GM23338 (cell line): Measurements from ENCODE around the gene TP73. TPM values are rescaled to one million over a fixed set of nuclear protein-coding genes. Genes with fewer than 3 reads are reported as not detected.

Experiments used
- ATAC-seq: fragments of 200-7000 bp; cut with Tn5 transposase; 3 replicates; pipeline ENCODE4 v1.9.1; 2020
- DNase-seq: peaks from one replicate; pipeline ENCODE4 v3.0.0-alpha.2; 2015; ENCODE audit warnings: low spot score
- H2AFZ ChIP-seq: fragments of 200-600 bp; sonication (generic); 2 replicates; pipeline ENCODE4 v1.8.0; 2016; ENCODE audit warnings: antibody characterized with exemption, mild to moderate bottlenecking, moderate library complexity
- H3F3A ChIP-seq: fragments of 200-600 bp; sonication (generic); replicated peaks from 2 replicates; pipeline ENCODE4 v1.8.0; 2017; ENCODE audit warnings: antibody characterized with exemption, mixed run types, low read depth
- H3K27ac ChIP-seq: fragments of 200-600 bp; sonication (generic); 2 replicates; pipeline ENCODE4 v1.6.1; 2016; ENCODE audit warnings: low read depth
- H3K27me3 ChIP-seq: fragments of 200-600 bp; sonication (generic); 2 replicates; pipeline ENCODE4 v1.8.0; 2016; ENCODE audit warnings: mild to moderate bottlenecking, mixed run types, moderate library complexity; ENCODE audit not compliant: insufficient read depth
- H3K36me3 ChIP-seq: fragments of 200-600 bp; sonication (generic); 2 replicates; pipeline ENCODE4 v1.8.0; 2016; ENCODE audit warnings: mild to moderate bottlenecking; ENCODE audit not compliant: insufficient read depth
- H3K4me1 ChIP-seq: fragments of 200-600 bp; sonication (generic); 2 replicates; pipeline ENCODE4 v1.8.0; 2016; ENCODE audit warnings: mild to moderate bottlenecking, moderate library complexity; ENCODE audit not compliant: insufficient read depth
- H3K4me2 ChIP-seq: fragments of 200-600 bp; sonication (generic); 2 replicates; pipeline ENCODE4 v1.7.1; 2017; ENCODE audit warnings: mixed run types
- H3K4me3 ChIP-seq: fragments of 200-600 bp; sonication (generic); 2 replicates; pipeline ENCODE4 v1.6.1; 2016; ENCODE audit warnings: mixed run types
- H3K79me2 ChIP-seq: fragments of 200-600 bp; sonication (generic); replicated peaks from 2 replicates; pipeline ENCODE4 v1.8.0; 2017; ENCODE audit warnings: mild to moderate bottlenecking; ENCODE audit not compliant: insufficient read depth
- H3K9me2 ChIP-seq: fragments of 200-600 bp; sonication (generic); 2 replicates; pipeline ENCODE4 v1.8.0; 2017; ENCODE audit not compliant: insufficient read depth
- H4K20me1 ChIP-seq: fragments of 200-600 bp; sonication (generic); replicated peaks from 2 replicates; pipeline ENCODE4 v1.8.0; 2017; ENCODE audit warnings: mild to moderate bottlenecking; ENCODE audit not compliant: insufficient read depth
- H3K27ac Mint-ChIP-seq: 2 replicates; pipeline ENCODE4 v1.8.0; 2020; ENCODE audit warnings: inconsistent platforms, mild to moderate bottlenecking, moderate library complexity, mixed read lengths
- H3K27me3 Mint-ChIP-seq: 3 replicates; pipeline ENCODE4 v1.8.0; 2022; ENCODE audit warnings: low read depth, mild to moderate bottlenecking, moderate library complexity, mixed read lengths, inconsistent platforms; ENCODE audit not compliant: insufficient read depth, poor library complexity
- H3K36me3 Mint-ChIP-seq: 3 replicates; pipeline ENCODE4 v1.8.0; 2021; ENCODE audit warnings: low read depth, mild to moderate bottlenecking, inconsistent platforms, moderate library complexity, mixed read lengths
- H3K4me1 Mint-ChIP-seq: 3 replicates; pipeline ENCODE4 v1.8.0; 2020; ENCODE audit warnings: mild to moderate bottlenecking, inconsistent platforms, mixed read lengths
- H3K4me3 Mint-ChIP-seq: 3 replicates; pipeline ENCODE4 v1.8.0; 2021; ENCODE audit warnings: moderate library complexity, mild to moderate bottlenecking, inconsistent platforms, mixed read lengths
- H3K9me3 Mint-ChIP-seq: 3 replicates; pipeline ENCODE4 v1.8.0; 2020; ENCODE audit warnings: moderate library complexity, mild to moderate bottlenecking, inconsistent platforms, mixed read lengths
- CREB1 ChIP-seq: fragments of 250-450 bp; sonication (Bioruptor Pico); IDR thresholded peaks from 2 replicates; pipeline ENCODE4 v1.5.0; 2020; ENCODE audit warnings: low read depth, mild to moderate bottlenecking, moderate library complexity
- EZH2 ChIP-seq: fragments of 200-600 bp; sonication (generic); IDR thresholded peaks from one replicate; pipeline ENCODE4 v1.8.0; 2017; ENCODE audit warnings: antibody characterized with exemption, mild to moderate bottlenecking, low read depth; ENCODE audit not compliant: unreplicated experiment
- EZH2phosphoT487 ChIP-seq: fragments of 200-600 bp; sonication (generic); IDR thresholded peaks from one replicate; pipeline ENCODE4 v1.8.1; 2018; ENCODE audit warnings: antibody characterized with exemption; ENCODE audit not compliant: unreplicated experiment
- JUNB ChIP-seq: IDR thresholded peaks from one replicate; pipeline ENCODE4 v1.6.1; 2016; ENCODE audit warnings: antibody characterized with exemption; ENCODE audit not compliant: unreplicated experiment
- NANOG ChIP-seq: IDR thresholded peaks from 2 replicates; pipeline ENCODE4 v1.6.1; 2016; ENCODE audit warnings: antibody characterized with exemption, borderline replicate concordance
- POLR2AphosphoS5 ChIP-seq: IDR thresholded peaks from 2 replicates; pipeline ENCODE4 v1.6.1; 2016; ENCODE audit warnings: antibody characterized with exemption, low read depth
- ZNF114 ChIP-seq: fragments of 250-450 bp; sonication (Bioruptor Pico); IDR thresholded peaks from 2 replicates; pipeline ENCODE4 v1.5.0; 2020; ENCODE audit warnings: mild to moderate bottlenecking, moderate library complexity
- ZNF331 ChIP-seq: fragments of 250-450 bp; sonication (Bioruptor Pico); IDR thresholded peaks from 2 replicates; pipeline ENCODE4 v1.5.0; 2020; ENCODE audit warnings: low read depth, mild to moderate bottlenecking, moderate library complexity
- polyA plus RNA-seq: library from polyadenylated mRNA; unstranded; fragments of >200 nt; fragmentation: Nextera tagmentation; extraction: Ambion mirVana; gene quantifications from 2 replicates; pipeline ENCODE4 v1.2.1, GENCODE V29; 2016
- total RNA-seq: library from RNA; depleted of rRNA; stranded (reverse); fragments of >200 nt; shearing (Covaris generic); gene quantifications from 2 replicates; pipeline ENCODE4 v1.2.3, GENCODE V29; 2014
- TF ChIP-seq, protein P1 (sequence below): fragments of 250-450 bp; sonication (Bioruptor Pico); IDR thresholded peaks from 2 replicates; pipeline ENCODE4 v1.5.0; 2020; ENCODE audit warnings: mild to moderate bottlenecking, moderate library complexity
- TF ChIP-seq, protein P2 (sequence below), 2 experiments: fragments of 200-600 bp in 1 of 2; sonication (generic) in 1 of 2; conservative IDR thresholded peaks; 2 replicates each; pipeline versions ENCODE4 v1.5.1 to v1.6.1; 2016 to 2017; ENCODE audit warnings: antibody characterized with exemption in 2 of 2, low read depth in 2 of 2, mild to moderate bottlenecking in 2 of 2, moderate library complexity in 1 of 2
- TF ChIP-seq, protein P3 (sequence below): IDR thresholded peaks from one replicate; pipeline ENCODE4 v1.6.1; 2018; ENCODE audit warnings: antibody characterized with exemption; ENCODE audit not compliant: unreplicated experiment

Gene TP73
- total and polyA plus RNA-seq, 2 experiments from 2014 or later = 1.4 to 3.4 TPM

DNA sequence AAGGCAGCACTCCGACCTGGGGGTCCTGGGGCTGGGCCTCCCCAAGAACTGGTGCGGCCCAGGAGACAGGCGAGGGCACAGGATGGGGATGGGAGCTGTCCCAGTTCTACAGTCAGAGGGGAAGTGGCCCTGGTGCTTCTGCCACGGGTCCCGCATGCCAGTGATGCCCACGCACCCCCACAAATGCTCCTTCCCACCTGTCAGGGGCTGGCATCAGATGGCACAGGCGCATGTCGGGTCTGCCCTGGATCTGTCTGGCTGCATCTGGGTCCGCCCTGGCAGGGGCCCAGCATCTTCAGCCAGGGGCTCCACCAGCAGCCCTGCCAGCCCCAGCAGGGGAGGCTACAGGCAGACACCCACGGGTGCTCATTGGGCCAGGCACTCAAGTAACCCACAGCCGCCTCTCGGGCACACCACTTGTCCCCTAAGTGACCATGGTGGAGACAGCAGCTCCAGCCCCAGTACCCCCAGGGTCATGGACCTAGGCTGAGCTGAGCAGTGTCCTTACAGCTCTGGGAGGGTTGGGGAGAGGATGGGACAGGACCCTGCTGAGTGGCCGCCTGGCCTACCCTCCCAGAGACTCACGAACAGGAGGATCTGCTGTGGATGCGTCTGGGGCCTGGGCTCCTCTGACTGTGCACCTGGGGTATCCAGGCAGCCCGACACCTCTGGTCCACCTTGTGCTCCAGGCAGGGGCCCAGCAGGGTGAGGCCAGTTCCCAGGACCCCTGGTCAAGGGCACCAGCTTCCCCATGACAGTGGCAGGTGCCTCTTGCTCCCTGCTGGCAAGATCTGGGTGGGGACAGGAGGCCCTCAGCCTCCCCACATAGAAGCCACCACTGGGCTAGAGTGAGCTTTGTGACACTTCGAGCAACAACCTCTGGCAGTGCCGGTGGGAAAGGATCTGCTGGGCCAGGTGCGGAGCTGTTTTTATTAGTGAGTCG lies 125.6 kb downstream of the TP73 start (continued):
- TF ChIP-seq, protein P1, sequence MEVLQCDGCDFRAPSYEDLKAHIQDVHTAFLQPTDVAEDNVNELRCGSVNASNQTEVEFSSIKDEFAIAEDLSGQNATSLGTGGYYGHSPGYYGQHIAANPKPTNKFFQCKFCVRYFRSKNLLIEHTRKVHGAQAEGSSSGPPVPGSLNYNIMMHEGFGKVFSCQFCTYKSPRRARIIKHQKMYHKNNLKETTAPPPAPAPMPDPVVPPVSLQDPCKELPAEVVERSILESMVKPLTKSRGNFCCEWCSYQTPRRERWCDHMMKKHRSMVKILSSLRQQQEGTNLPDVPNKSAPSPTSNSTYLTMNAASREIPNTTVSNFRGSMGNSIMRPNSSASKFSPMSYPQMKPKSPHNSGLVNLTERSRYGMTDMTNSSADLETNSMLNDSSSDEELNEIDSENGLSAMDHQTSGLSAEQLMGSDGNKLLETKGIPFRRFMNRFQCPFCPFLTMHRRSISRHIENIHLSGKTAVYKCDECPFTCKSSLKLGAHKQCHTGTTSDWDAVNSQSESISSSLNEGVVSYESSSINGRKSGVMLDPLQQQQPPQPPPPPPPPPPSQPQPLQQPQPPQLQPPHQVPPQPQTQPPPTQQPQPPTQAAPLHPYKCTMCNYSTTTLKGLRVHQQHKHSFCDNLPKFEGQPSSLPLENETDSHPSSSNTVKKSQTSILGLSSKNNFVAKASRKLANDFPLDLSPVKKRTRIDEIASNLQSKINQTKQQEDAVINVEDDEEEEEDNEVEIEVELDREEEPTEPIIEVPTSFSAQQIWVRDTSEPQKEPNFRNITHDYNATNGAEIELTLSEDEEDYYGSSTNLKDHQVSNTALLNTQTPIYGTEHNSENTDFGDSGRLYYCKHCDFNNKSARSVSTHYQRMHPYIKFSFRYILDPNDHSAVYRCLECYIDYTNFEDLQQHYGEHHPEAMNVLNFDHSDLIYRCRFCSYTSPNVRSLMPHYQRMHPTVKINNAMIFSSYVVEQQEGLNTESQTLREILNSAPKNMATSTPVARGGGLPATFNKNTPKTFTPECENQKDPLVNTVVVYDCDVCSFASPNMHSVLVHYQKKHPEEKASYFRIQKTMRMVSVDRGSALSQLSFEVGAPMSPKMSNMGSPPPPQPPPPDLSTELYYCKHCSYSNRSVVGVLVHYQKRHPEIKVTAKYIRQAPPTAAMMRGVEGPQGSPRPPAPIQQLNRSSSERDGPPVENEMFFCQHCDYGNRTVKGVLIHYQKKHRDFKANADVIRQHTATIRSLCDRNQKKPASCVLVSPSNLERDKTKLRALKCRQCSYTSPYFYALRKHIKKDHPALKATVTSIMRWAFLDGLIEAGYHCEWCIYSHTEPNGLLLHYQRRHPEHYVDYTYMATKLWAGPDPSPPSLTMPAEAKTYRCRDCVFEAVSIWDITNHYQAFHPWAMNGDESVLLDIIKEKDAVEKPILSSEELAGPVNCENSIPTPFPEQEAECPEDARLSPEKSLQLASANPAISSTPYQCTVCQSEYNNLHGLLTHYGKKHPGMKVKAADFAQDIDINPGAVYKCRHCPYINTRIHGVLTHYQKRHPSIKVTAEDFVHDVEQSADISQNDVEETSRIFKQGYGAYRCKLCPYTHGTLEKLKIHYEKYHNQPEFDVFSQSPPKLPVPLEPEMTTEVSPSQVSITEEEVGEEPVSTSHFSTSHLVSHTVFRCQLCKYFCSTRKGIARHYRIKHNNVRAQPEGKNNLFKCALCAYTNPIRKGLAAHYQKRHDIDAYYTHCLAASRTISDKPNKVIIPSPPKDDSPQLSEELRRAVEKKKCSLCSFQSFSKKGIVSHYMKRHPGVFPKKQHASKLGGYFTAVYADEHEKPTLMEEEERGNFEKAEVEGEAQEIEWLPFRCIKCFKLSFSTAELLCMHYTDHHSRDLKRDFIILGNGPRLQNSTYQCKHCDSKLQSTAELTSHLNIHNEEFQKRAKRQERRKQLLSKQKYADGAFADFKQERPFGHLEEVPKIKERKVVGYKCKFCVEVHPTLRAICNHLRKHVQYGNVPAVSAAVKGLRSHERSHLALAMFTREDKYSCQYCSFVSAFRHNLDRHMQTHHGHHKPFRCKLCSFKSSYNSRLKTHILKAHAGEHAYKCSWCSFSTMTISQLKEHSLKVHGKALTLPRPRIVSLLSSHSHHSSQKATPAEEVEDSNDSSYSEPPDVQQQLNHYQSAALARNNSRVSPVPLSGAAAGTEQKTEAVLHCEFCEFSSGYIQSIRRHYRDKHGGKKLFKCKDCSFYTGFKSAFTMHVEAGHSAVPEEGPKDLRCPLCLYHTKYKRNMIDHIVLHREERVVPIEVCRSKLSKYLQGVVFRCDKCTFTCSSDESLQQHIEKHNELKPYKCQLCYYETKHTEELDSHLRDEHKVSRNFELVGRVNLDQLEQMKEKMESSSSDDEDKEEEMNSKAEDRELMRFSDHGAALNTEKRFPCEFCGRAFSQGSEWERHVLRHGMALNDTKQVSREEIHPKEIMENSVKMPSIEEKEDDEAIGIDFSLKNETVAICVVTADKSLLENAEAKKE (CRISPR knock-in tag) = no peak
- TF ChIP-seq JUNB = no peak

DNA sequence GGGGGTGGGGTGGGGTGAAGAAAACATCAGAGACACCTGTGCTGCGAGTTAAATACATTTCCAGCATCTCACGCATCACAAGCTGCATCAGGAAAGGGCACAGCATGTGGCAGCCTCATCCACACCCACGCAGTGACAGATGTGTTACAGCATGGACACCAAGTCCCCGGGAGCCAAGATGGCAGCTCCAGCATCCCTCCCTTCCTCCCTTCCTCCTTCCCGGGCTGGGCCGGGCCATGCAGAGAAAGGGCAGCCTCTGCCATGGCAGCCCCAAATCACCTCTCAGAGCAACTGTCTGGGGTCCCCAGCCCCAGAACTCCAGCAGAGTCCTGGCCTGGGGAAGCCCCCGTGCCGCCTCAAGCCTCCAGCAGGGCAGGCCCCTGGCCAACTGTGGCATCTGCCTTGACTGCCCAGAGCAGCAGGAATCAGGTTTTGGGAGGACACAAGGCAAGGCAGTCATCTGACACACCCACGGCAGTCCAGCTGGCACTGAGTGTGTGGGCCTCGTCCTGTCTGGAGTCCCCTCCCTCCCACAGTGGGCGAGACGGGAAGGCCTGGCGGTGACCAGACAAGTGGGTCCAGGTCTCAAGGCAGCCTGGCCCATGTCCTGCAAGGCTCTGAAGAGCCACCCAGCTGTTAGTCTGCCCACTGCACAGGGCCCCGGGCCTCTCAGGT lies 126.4 kb downstream of the TP73 start:
- H2AFZ ChIP-seq = no peak overlapping the region
- no peak for DNase-seq
- H3K9me2 ChIP-seq = no peaks in the 10 kb centered on the region
- H3K4me3 Mint-ChIP-seq = no peak overlapping the region
- no peaks in the 10 kb centered on the region; the same call in 2 of the 3 replicates for H3K9me3 Mint-ChIP-seq
- peaks cover 45% of the 10 kb centered on the region for H3K36me3 Mint-ChIP-seq
- H3K4me1 Mint-ChIP-seq = peaks cover 10% of the 10 kb centered on the region
- no peak overlapping the region for H3K4me3 ChIP-seq
- no peak overlapping the region for H3K27ac ChIP-seq
- H3K4me2 ChIP-seq = no peak overlapping the region
- H3K36me3 ChIP-seq = peaks cover 28% of the 10 kb centered on the region
- H4K20me1 ChIP-seq = peaks cover 13% of the 10 kb centered on the region
- H3K27me3 ChIP-seq = no peaks in the 10 kb centered on the region
- H3F3A ChIP-seq = peaks cover 11% of the 10 kb centered on the region; the same call in 1 of the 2 replicates
- H3K27ac Mint-ChIP-seq = no peak overlapping the region
- H3K4me1 ChIP-seq = peaks cover 2% of the 10 kb centered on the region; the same call in 1 of the 2 replicates
- no peak for ATAC-seq
- H3K79me2 ChIP-seq = no peaks in the 10 kb centered on the region
- H3K27me3 Mint-ChIP-seq = peaks cover 14% of the 10 kb centered on the region
- TF ChIP-seq JUNB (no peak), EZH2phosphoT487 (no peak), ZNF114 (CRISPR knock-in tag) (no peak), ZNF331 (CRISPR knock-in tag) (no peak), NANOG (no peak), CREB1 (CRISPR knock-in tag) (no peak), EZH2 (no peak), POLR2AphosphoS5 (no peak)
- TF ChIP-seq, protein P2, sequence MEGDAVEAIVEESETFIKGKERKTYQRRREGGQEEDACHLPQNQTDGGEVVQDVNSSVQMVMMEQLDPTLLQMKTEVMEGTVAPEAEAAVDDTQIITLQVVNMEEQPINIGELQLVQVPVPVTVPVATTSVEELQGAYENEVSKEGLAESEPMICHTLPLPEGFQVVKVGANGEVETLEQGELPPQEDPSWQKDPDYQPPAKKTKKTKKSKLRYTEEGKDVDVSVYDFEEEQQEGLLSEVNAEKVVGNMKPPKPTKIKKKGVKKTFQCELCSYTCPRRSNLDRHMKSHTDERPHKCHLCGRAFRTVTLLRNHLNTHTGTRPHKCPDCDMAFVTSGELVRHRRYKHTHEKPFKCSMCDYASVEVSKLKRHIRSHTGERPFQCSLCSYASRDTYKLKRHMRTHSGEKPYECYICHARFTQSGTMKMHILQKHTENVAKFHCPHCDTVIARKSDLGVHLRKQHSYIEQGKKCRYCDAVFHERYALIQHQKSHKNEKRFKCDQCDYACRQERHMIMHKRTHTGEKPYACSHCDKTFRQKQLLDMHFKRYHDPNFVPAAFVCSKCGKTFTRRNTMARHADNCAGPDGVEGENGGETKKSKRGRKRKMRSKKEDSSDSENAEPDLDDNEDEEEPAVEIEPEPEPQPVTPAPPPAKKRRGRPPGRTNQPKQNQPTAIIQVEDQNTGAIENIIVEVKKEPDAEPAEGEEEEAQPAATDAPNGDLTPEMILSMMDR (conservative IDR thresholded peaks at IDR 0.05; ENCODE audit: low read depth in 2 of 2) = no peak
- TF ChIP-seq, protein P3, sequence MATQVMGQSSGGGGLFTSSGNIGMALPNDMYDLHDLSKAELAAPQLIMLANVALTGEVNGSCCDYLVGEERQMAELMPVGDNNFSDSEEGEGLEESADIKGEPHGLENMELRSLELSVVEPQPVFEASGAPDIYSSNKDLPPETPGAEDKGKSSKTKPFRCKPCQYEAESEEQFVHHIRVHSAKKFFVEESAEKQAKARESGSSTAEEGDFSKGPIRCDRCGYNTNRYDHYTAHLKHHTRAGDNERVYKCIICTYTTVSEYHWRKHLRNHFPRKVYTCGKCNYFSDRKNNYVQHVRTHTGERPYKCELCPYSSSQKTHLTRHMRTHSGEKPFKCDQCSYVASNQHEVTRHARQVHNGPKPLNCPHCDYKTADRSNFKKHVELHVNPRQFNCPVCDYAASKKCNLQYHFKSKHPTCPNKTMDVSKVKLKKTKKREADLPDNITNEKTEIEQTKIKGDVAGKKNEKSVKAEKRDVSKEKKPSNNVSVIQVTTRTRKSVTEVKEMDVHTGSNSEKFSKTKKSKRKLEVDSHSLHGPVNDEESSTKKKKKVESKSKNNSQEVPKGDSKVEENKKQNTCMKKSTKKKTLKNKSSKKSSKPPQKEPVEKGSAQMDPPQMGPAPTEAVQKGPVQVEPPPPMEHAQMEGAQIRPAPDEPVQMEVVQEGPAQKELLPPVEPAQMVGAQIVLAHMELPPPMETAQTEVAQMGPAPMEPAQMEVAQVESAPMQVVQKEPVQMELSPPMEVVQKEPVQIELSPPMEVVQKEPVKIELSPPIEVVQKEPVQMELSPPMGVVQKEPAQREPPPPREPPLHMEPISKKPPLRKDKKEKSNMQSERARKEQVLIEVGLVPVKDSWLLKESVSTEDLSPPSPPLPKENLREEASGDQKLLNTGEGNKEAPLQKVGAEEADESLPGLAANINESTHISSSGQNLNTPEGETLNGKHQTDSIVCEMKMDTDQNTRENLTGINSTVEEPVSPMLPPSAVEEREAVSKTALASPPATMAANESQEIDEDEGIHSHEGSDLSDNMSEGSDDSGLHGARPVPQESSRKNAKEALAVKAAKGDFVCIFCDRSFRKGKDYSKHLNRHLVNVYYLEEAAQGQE = no peak
